GM19099 (cell line): ENCODE results near the gene CMIP.

Experiments used
- POLR2A ChIP-seq: IDR thresholded peaks from 3 replicates; pipeline ENCODE4 v1.6.1; 2011; ENCODE audit warnings: low read depth; ENCODE audit not compliant: insufficient read length; ENCODE audit errors: extremely low read depth

CMIP gene

GRCh38 chr16:81463296-81463890 is 18.8 kb downstream of the CMIP start:
- TF ChIP-seq POLR2A = no peak

- TF ChIP-seq POLR2A = no peak
Observed at GRCh38 chr16:81464279-81464678, 19.7 kb downstream of the CMIP start.

- no peak for TF ChIP-seq POLR2A
Observed at GRCh38 chr16:81465375-81465943, 20.9 kb downstream of the CMIP start.

GRCh38 chr16:81466356-81466980 is 21.9 kb downstream of the CMIP start:
- no peak for TF ChIP-seq POLR2A

GRCh38 chr16:81467072-81467471 is 22.5 kb downstream of the CMIP start:
- no peak for TF ChIP-seq POLR2A

- no peak for TF ChIP-seq POLR2A
Observed at GRCh38 chr16:81467815-81468214, 23.2 kb downstream of the CMIP start.

GRCh38 chr16:81468269-81468902 is 23.8 kb downstream of the CMIP start:
- TF ChIP-seq POLR2A = no peak

GRCh38 chr16:81469183-81469677 is 24.6 kb downstream of the CMIP start:
- TF ChIP-seq POLR2A = no peak

GRCh38 chr16:81469710-81470535 is 25.3 kb downstream of the CMIP start:
- no peak for TF ChIP-seq POLR2A

- TF ChIP-seq POLR2A = no peak
Observed at GRCh38 chr16:81470796-81471636, 26.4 kb downstream of the CMIP start.

- TF ChIP-seq POLR2A = no peak
Observed at GRCh38 chr16:81471882-81472281, 27.3 kb downstream of the CMIP start.

GRCh38 chr16:81472391-81472790 is 27.8 kb downstream of the CMIP start:
- TF ChIP-seq POLR2A = no peak

- no peak for TF ChIP-seq POLR2A
Observed at GRCh38 chr16:81473066-81473488, 28.5 kb downstream of the CMIP start.

GRCh38 chr16:81473558-81473957 is 28.9 kb downstream of the CMIP start:
- TF ChIP-seq POLR2A = no peak
